Muscle layer of duodenum (tissue), 2 donors: ENCODE data around the gene DOCK7.

ENCODE experiments used
- H3K27ac ChIP-seq: one replicate; pipeline ENCODE4 v1.7.0; 2013; ENCODE audit warnings: mild to moderate bottlenecking, low read length
- H3K27me3 ChIP-seq: one replicate; pipeline ENCODE4 v1.7.0; 2013; ENCODE audit warnings: low read depth, mild to moderate bottlenecking, control low read depth, low read length
- H3K36me3 ChIP-seq, 2 donors: one replicate each; pipeline ENCODE4 v1.7.0; 2013; ENCODE audit warnings: low read length in 2 of 2, control low read depth in 1 of 2, mild to moderate bottlenecking in 1 of 2; ENCODE audit not compliant: insufficient read depth in 2 of 2, control insufficient read depth in 1 of 2
- H3K4me1 ChIP-seq, 2 donors: one replicate each; pipeline ENCODE4 v1.7.0; 2013; ENCODE audit warnings: low read length in 2 of 2, mild to moderate bottlenecking in 2 of 2, control low read depth in 1 of 2, moderate library complexity in 1 of 2; ENCODE audit not compliant: insufficient read depth in 2 of 2, control insufficient read depth in 1 of 2
- H3K4me3 ChIP-seq, 2 donors: one replicate each; pipeline ENCODE4 v1.7.0; 2013; ENCODE audit warnings: low read length in 2 of 2, low read depth in 1 of 2, mild to moderate bottlenecking in 1 of 2
- H3K9me3 ChIP-seq, 2 donors: one replicate each; pipeline ENCODE4 v1.7.0; 2013; ENCODE audit warnings: low read length in 2 of 2, control low read depth in 1 of 2, mild to moderate bottlenecking in 1 of 2; ENCODE audit not compliant: control insufficient read depth in 1 of 2
- donor health status: healthy.

The DOCK7 gene

DNA sequence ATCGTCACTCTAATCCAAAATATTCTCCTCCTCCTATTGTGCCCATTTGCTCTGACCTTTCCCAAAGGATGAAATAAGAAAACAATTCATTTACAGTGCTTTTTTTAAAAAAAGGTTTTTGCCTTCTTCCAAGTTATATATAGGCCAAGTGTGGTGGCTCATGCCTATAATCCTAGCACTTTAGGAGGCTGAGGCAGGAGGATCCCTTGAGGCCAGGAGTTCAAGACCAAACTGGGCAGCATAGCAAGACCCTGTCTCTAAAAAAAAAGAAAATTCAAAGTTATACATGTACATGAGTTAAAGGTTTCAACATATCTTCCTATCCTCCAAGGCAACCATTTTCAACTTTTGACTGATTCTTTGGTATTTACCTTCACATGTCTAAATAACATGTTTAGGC is 261.4 kb downstream of the DOCK7 start:
- Histone ChIP-seq H3K36me3 (no peaks in the 10 kb centered on the region), H3K4me1 (no peaks in the 10 kb centered on the region), H3K27me3 (no peaks in the 10 kb centered on the region), H3K9me3 (no peaks in the 10 kb centered on the region), H3K27ac (no peak overlapping the region), H3K4me3 (no peak overlapping the region)

DNA sequence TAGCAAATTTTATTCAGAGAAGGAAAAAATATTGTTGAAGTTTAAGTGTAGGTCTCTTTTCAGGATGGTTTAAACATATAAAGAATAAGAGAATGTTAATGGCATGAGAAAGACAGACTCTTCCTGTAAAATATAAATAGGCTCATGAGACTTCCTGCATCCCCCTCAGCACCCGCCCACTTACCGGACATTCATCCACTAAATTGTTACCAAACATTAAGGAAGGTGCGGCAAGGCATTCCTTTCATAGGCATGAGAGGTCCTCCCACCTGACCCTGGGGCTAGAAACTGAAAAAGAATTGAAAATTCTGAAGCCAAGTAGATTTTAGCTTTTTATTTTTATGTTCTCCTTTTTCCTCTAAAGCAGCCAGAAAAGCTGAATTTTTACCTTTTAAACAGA is 261.9 kb downstream of the DOCK7 start:
- Histone ChIP-seq H3K4me3 (no peak overlapping the region), H3K4me1 (no peaks in the 10 kb centered on the region), H3K27ac (no peak overlapping the region), H3K9me3 (no peaks in the 10 kb centered on the region), H3K36me3 (no peaks in the 10 kb centered on the region), H3K27me3 (no peaks in the 10 kb centered on the region)

DNA sequence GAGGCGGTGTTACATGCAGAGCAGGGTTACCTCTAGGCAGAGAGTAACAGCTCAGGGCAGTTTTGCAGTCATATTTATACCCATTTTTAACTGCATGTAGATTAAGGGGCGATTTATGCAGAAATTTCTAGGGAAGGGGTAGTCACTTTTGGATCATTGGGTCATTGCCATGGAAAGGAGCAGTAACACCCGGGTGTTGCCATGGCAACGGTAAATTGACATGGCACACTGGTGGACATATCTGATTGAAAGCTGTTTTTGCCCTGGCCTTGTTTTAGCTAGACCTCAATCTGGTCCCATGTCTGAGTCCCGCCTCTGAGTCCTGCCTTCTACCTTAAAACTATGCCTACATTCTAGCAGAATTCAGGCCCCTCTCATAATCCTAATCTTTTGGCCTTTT is 263.1 kb downstream of the DOCK7 start:
- H3K4me3 ChIP-seq: no peak overlapping the region
- no peak overlapping the region for H3K27ac ChIP-seq

DNA sequence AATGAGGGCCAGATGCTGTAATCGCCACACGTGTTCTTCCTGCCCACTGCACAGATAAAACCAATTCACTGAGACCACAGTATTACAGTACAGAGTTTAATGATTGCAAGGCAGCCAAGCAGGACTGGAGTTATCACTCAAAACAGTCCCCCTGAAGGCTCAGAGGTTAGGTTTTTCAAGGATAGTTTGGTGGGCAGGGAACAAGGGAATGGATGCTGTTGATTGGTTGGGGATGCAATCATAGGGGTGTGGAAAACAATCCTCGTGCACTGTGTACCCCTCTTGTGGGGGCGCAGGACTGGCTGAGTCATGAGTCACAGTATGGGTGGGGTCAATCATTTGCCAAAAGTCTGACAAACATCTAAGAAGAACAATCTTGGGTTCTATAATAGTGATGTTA is 263.8 kb downstream of the DOCK7 start:
- no peaks in the 10 kb centered on the region for H3K9me3 ChIP-seq
- no peaks in the 10 kb centered on the region for H3K4me1 ChIP-seq
- no peaks in the 10 kb centered on the region for H3K36me3 ChIP-seq
- no peak overlapping the region for H3K27ac ChIP-seq
- no peaks in the 10 kb centered on the region for H3K27me3 ChIP-seq
- H3K4me3 ChIP-seq: no peak overlapping the region

More for the DNA sequence above, 263.1 kb downstream of the DOCK7 start:
- H3K9me3 ChIP-seq: no peaks in the 10 kb centered on the region
- H3K36me3 ChIP-seq: no peaks in the 10 kb centered on the region
- H3K4me1 ChIP-seq: no peaks in the 10 kb centered on the region
- H3K27me3 ChIP-seq: no peaks in the 10 kb centered on the region

DNA sequence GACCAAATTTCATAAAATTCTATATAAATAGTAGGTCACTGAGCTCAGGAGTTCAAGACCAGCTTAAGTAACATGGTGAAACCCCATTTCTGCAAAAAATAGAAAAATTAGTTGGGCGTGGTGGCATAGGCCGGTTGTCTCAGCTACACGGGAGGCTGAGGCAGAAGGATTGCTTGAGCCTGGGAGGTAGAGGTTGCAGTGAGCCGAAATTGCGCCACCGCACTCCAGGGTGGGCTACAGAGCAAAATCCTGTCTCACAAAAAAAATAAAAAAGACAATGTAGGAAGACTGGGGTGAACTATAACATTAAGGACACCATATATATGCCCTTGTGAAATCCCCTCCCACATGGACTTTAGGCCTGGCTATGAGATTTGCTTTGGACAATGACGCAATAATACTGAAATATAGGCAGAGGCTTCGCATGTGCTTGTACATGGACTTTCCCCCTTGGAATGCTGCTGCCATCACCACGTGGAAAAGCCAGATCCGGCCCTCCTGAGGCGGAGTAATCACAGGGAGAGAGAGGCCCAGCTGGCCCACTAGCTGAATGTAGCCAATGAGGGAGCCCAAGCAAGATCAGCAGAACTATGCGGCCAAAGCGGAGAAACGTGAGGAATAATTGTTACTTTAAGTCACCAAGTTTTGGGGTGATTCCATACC is 264.5 kb downstream of the DOCK7 start:
- Histone ChIP-seq H3K36me3 (no peaks in the 10 kb centered on the region), H3K4me1 (no peaks in the 10 kb centered on the region), H3K27me3 (no peaks in the 10 kb centered on the region), H3K9me3 (no peaks in the 10 kb centered on the region), H3K27ac (no peak overlapping the region), H3K4me3 (no peak overlapping the region)

DNA sequence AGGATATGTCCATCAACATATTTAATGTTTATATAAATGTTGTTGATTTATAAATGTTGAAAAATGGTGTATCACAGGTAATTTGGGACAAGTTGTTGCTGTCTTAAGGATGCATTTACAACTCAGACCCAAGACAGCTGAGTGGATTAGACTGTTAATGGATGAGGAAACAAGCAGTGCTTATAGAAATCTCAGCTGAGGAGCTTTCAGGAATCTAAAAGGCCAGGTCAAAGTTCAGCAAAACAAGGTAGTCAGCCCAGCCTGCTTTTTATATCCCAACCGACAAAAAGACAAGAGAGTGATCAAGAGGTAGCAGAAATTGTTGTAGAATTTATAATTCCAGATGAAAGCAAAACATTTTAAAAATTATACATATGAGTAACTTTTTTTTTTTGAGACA is 268.0 kb downstream of the DOCK7 start:
- Histone ChIP-seq H3K36me3 (no peaks in the 10 kb centered on the region), H3K27me3 (no peaks in the 10 kb centered on the region), H3K9me3 (no peaks in the 10 kb centered on the region), H3K4me3 (no peak overlapping the region), H3K27ac (no peak overlapping the region), H3K4me1 (no peaks in the 10 kb centered on the region)

DNA sequence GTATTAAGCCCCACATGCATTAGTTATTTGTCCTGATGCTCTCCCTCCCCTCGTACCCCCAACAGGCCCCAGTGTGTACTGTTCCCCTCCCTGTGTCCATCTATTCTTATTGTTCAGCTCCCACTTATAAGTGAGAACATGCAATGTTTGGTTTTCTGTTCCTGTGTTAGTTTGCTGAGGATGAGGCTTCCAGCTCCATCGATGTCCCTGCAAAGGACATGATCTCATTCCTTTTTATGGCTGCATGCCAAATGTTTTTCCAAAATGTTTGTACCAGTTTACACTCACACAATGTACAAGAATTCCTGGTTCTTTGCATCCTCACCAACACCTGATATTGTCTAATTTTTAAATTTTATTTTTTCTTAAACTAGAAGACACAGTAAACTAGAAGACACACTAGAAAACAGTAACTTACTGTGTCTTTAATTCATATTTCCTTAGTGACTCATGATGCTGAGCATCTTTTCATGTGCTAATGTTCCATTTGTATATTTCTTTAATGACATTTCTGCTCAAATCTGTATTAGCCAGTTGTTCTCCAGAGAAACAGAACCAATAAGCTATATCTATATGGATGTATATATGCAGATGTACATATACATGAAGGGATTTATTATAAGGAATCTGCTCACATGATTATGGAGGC is 270.7 kb downstream of the DOCK7 start:
- Histone ChIP-seq H3K4me3 (no peak overlapping the region), H3K27me3 (no peaks in the 10 kb centered on the region), H3K36me3 (no peaks in the 10 kb centered on the region), H3K27ac (no peak overlapping the region), H3K9me3 (no peaks in the 10 kb centered on the region), H3K4me1 (no peaks in the 10 kb centered on the region)

DNA sequence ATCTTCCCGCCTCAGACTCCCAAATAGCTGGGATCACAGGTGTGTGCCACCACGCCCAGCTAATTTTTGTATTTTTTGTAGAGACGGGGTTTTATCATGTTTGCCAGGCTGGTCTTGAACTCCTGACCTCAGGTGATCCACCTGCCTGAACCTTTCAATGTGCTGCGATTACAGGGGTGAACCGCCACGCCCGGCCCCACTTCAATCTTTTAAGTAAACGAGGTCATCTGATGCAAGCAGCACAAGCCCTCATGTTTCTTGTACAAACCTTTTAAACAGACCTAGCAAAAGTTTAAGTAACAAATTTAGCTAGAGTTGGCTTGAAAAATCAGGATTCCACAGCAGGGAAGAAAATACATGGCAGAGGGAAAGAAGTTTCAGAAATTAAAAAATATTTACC is 272.5 kb downstream of the DOCK7 start:
- Histone ChIP-seq H3K36me3 (no peaks in the 10 kb centered on the region), H3K4me3 (no peak overlapping the region), H3K4me1 (no peaks in the 10 kb centered on the region), H3K9me3 (no peaks in the 10 kb centered on the region), H3K27ac (no peak overlapping the region), H3K27me3 (no peaks in the 10 kb centered on the region)

DNA sequence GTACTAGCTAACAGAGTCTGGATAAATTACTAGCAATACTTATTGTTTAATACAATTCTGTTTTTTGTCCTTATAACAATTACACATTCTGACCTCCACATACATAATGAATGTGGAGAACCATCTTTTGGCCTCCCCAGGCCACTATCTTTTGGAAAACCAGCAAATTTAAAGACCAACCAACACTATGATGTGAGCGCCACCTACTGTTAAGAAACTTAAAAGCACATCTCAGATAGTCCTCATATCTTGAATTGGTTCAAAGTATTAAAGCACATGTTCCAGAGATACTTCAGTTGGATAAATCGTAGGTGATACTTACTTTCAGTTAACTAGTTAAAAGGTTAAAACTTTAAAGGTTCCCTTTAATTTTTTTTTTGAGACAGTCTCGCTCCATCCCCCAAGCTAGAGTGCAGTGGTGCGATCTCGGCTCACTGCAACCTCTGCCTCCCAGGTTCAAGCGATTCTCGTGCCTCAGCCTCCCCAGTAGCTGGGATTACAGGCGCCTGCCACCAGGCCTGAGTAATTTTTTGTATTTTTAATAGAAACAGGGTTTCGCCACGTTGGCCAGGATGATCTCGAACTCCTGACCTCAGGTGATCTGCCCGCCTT is 280.7 kb downstream of the DOCK7 start:
- Histone ChIP-seq H3K9me3 (no peaks in the 10 kb centered on the region), H3K27me3 (no peaks in the 10 kb centered on the region)

DNA sequence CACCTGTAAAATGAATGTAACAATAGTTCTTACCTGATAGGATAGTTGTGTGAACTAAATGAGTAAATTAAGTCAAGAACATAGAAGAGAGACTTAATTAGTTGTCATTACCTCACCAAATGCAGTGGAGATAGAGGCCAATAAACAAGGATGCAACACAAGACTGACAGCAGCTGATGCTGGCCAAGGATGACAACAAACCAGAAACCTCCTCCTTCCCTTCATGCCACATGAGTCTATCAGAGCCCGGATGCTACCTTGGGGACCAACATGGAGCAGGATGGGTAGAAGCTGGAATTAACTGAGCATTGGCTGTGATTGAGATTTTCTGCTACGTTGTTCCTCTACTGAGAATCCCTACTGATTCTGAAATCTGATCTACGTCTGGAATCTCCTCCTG is 281.6 kb downstream of the DOCK7 start:
- no peaks in the 10 kb centered on the region for H3K4me1 ChIP-seq
- no peak overlapping the region for H3K4me3 ChIP-seq
- no peaks in the 10 kb centered on the region for H3K9me3 ChIP-seq
- no peaks in the 10 kb centered on the region for H3K27me3 ChIP-seq
- no peaks in the 10 kb centered on the region for H3K36me3 ChIP-seq
- H3K27ac ChIP-seq: no peak overlapping the region

More for the DNA sequence above, 280.7 kb downstream of the DOCK7 start:
- Histone ChIP-seq H3K4me1 (no peaks in the 10 kb centered on the region), H3K36me3 (no peaks in the 10 kb centered on the region), H3K27ac (no peak overlapping the region), H3K4me3 (no peak overlapping the region)

DNA sequence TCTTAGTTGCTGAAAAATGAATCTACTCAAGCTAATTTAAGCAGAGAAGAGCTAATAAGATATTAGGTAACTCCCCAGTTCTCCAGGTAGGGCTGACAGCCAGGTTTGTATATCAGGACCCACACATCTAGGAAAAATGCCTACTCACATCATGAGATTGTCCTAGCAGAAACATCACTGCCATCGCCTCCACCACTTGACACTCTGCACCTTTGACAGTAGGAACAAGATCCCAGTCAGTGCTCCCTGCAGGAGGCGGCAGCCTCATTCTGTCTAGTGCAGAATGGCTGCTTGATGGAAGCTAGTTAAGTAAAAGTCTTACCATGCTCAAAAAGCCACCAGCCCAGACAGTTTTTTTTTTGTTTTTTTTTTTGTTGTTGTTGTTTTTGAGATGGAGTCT is 282.9 kb downstream of the DOCK7 start:
- Histone ChIP-seq H3K27me3 (no peaks in the 10 kb centered on the region), H3K27ac (no peak overlapping the region), H3K9me3 (no peaks in the 10 kb centered on the region), H3K36me3 (no peaks in the 10 kb centered on the region), H3K4me1 (no peaks in the 10 kb centered on the region), H3K4me3 (no peak overlapping the region)
